Naive thymus-derived CD8-positive, alpha-beta T cell (primary cell): ENCODE results near the gene BLID. TPM values are rescaled to one million over a fixed set of nuclear protein-coding genes. Genes with fewer than 3 reads are reported as not detected.

Experiments
- ATAC-seq, 2 donors: fragments of 150-1000 bp; cut with Tn5 transposase in 1 of 2; sonication (Bioruptor Pico), chemical (Tn5 transposase) in 1 of 2; 1 replicate in 1 of 2; 2 replicates in 1 of 2; pipeline ENCODE4 v1.10.0; 2021; ENCODE audit warnings: mild to moderate bottlenecking in 2 of 2, moderate library complexity in 2 of 2
- POLR2A ChIA-PET: fragments of 350-600 bp; sonication (Branson Sonifier 250); formaldehyde crosslinking; loops from one replicate; lab custom pipeline; 2021; ENCODE audit warnings: antibody characterized with exemption; lab: Charles Lee
- DNase-seq, 10 donors: peaks; one replicate each; pipeline versions ENCODE4 v3.0.0 to v3.0.0-alpha.2; 2020 to 2022
- H3K27ac Mint-ChIP-seq, 10 donors: one replicate each; pipeline ENCODE4 v1.8.0; 2020 to 2022; ENCODE audit warnings: mild to moderate bottlenecking in 10 of 10, mixed read lengths in 10 of 10, moderate library complexity in 4 of 10, inconsistent platforms in 1 of 10
- H3K27me3 Mint-ChIP-seq, 5 donors: one replicate each; pipeline ENCODE4 v1.8.0; 2021 to 2022; ENCODE audit warnings: mixed read lengths in 5 of 5
- H3K36me3 Mint-ChIP-seq, 3 donors: one replicate each; pipeline ENCODE4 v1.8.0; 2020 to 2022; ENCODE audit warnings: mixed read lengths in 3 of 3, mild to moderate bottlenecking in 2 of 3, inconsistent platforms in 1 of 3
- H3K4me1 Mint-ChIP-seq, 4 donors: one replicate each; pipeline ENCODE4 v1.8.0; 2021 to 2022; ENCODE audit warnings: mixed read lengths in 4 of 4
- H3K4me3 Mint-ChIP-seq, 10 donors: one replicate each; pipeline ENCODE4 v1.8.0; 2020 to 2022; ENCODE audit warnings: mild to moderate bottlenecking in 10 of 10, mixed read lengths in 10 of 10, moderate library complexity in 6 of 10, inconsistent platforms in 1 of 10
- H3K9me3 Mint-ChIP-seq, 9 donors: one replicate each; pipeline ENCODE4 v1.8.0; 2020 to 2022; ENCODE audit warnings: mixed read lengths in 9 of 9, mild to moderate bottlenecking in 3 of 9, inconsistent platforms in 1 of 9, moderate library complexity in 1 of 9
- polyA plus RNA-seq, 3 donors: library from polyadenylated mRNA; unstranded; fragments of 300-500 nt; fragmentation: Illumina TruSeq; gene quantifications; one replicate each; pipeline ENCODE4 v1.2.3, GENCODE V29; 2021
- total RNA-seq, 8 experiments: library from RNA in 2 of 8; stranded (reverse) in 2 of 8; gene quantifications; one replicate each; pipeline ENCODE4 v1.2.3 and lab custom pipeline; 2021 to 2026

The BLID gene
- total and polyA plus RNA-seq, 5 experiments from 2014 or later: not detected

DNA sequence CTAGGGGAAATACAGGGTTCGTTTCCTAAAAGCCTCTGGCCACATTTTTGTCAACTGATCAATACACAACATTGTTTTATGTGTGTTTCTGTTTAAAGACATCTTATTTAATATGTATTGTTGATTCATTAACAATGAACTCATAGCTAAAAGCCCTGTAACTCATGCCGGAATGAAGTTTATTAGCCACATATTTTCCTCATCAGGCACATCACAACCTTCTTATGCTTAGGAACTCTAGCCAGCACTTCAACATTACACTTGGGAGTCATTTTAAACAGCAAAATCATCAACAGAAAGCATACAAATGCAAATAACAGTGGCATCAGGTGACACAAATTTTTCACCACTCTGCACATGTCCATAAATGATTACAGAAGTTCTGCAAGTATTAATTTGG, 15.1 kb upstream of the BLID start:
- Mint-ChIP-seq H3K27ac (no peak overlapping the region), H3K9me3 (peaks cover 0 to 10% (median 0%) of the 10 kb centered on the region in 9 donors), H3K4me3 (no peak overlapping the region), H3K27me3 (peaks cover 5 to 24% (median 12%) of the 10 kb centered on the region in 5 donors), H3K36me3 (no peaks in the 10 kb centered on the region), H3K4me1 (no peaks in the 10 kb centered on the region)
- ATAC-seq (no peak), DNase-seq (no peak)
- POLR2A ChIA-PET: no interaction called here

DNA sequence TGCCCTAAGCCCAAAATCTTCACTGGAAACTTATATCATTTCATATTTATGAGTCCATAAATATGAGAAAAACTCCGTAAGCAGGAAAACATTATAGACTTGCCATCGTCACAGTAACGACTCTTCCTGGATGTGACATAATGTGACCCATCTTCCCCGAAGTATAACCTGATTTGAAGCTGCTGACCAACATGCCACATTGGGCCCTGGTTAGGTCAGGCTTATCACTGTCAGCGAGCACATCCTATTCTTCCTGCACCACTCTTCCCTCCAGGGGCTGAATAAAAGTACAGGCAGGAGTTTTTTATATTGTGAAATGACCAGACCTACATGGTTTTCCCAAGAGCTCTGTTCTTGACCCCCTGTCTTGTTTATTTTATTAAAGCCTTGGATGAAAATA, 12.1 kb upstream of the BLID start:
- Mint-ChIP-seq H3K4me3 (no peak overlapping the region), H3K9me3 (peaks cover 0 to 10% (median 0%) of the 10 kb centered on the region in 9 donors), H3K27me3 (peaks cover 3 to 24% (median 10%) of the 10 kb centered on the region in 5 donors), H3K36me3 (no peaks in the 10 kb centered on the region), H3K4me1 (no peaks in the 10 kb centered on the region), H3K27ac (no peak overlapping the region)
- no peak for DNase-seq
- POLR2A ChIA-PET: no interaction called here
- no peak for ATAC-seq

DNA sequence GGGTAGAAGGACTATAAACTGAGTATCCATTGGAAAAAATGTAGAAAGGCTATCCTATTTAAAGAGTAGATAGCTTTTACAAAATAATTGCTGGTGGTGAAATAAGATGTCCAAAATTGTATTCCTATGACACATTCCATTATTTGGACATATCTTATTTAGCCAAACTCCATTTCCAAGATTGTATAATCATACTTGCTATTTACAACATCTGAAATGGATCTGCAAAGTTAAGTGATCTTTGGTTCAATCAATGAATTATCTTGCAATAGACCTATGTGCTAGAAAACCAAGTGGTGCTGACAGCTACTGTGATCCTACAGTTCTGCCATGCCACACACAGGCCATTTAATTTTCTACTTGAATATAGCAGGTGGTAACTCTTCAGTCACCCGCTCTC, 11.0 kb upstream of the BLID start:
- Mint-ChIP-seq H3K27ac (no peak overlapping the region), H3K27me3 (peaks cover 3 to 16% (median 8%) of the 10 kb centered on the region in 5 donors), H3K4me1 (no peaks in the 10 kb centered on the region), H3K36me3 (no peaks in the 10 kb centered on the region), H3K9me3 (peaks cover 0 to 10% (median 0%) of the 10 kb centered on the region in 9 donors), H3K4me3 (no peak overlapping the region)
- POLR2A ChIA-PET: no interaction called here
- no peak for ATAC-seq
- DNase-seq: no peak

DNA sequence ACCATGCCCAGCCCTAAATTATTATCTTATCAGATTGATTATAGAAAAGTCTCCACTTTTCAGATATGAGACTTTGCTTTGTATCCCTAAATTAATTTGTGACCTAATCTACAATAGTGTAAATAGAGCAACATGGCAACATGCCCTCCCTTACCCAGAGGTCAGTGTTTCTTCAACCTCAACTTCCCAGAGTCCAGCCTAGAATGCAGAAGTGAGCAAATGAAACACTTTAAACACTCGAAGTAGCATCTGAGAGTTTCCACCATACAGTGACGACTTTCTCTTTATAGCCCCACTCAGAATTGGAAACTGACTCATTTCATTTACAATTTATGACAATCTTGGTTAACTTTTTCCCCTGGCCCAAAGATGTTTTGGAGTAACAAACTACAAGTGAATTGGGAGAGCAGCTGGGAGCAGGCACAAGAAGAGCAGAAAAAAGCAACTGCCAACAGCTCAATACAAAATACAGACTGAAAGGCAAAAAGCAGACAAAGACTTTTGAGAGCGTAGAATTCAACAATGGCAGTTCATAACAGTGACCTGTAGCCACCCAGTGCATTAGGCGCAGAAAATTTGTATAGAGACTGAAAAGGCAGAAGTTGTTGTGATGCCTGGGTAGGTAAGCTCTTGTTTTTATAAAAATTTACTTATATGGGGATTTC, 10.1 kb upstream of the BLID start:
- Mint-ChIP-seq H3K36me3 (no peaks in the 10 kb centered on the region), H3K4me1 (no peaks in the 10 kb centered on the region), H3K27me3 (peaks cover 3 to 14% (median 8%) of the 10 kb centered on the region in 5 donors), H3K4me3 (no peak overlapping the region), H3K9me3 (peaks cover 0 to 10% (median 0%) of the 10 kb centered on the region in 9 donors), H3K27ac (no peak overlapping the region)
- DNase-seq: no peak
- no peak for ATAC-seq
- POLR2A ChIA-PET: no interaction called here

DNA sequence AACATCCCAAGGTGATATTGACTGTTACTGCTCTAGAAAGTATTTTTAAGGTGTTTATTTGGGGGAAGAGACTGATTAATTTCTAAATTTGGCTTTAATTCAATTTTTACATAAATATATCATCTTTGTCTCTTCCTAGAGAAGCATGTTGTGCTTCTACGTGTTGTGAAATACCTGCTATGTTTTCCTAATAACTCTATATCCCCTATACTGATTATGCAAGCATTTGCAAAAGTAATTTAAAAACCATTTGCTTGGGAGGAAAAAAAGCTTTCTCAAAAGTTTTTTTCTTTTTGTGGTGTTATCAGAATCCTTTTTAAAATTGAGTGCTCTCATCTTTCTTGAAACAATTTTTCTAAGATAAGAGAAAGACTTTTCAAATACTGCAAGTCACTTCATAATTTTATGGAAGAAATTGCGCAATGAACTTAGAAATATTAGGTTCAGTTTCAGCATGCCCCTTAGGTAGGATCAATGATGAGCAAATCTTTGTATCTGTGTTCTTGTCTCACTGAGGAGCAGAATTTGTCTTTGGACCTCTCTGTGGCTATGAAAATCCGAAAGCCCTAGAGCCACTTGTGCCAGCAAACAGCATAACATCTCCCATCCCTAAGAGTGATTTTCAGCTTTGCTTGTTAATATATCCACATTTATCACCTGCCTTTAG, 7.4 kb upstream of the BLID start:
- Mint-ChIP-seq H3K27me3 (peaks cover 0 to 13% (median 6%) of the 10 kb centered on the region in 5 donors), H3K4me3 (no peak overlapping the region), H3K9me3 (peaks cover 0 to 10% (median 2%) of the 10 kb centered on the region in 9 donors), H3K36me3 (no peaks in the 10 kb centered on the region), H3K4me1 (no peaks in the 10 kb centered on the region), H3K27ac (no peak overlapping the region)
- DNase-seq (no peak), ATAC-seq (no peak)
- POLR2A ChIA-PET: no interaction called here

DNA sequence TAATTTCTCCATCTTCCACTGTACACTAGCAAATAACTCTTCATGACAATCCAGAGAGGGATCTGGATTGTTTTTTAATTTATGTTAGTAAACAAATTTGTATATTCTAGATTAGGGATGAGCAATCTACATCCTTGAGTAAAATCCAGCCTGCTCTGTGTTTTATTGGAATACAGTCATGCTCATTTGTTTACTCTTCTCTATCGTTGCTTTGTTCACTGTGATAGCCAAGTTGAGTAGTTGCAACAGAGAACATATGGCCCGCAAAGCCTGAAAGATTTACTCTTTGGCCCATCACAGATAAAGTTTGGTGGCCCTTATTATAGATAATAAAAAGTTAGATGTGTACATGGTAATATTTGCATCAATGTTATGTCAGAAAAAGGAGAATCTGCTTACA, 6.2 kb upstream of the BLID start:
- Mint-ChIP-seq H3K36me3 (no peaks in the 10 kb centered on the region), H3K27me3 (peaks cover 0 to 16% (median 6%) of the 10 kb centered on the region in 5 donors), H3K9me3 (peaks cover 0 to 9% (median 0%) of the 10 kb centered on the region in 9 donors), H3K27ac (no peak overlapping the region), H3K4me3 (no peak overlapping the region), H3K4me1 (no peaks in the 10 kb centered on the region)
- ATAC-seq (no peak), DNase-seq (no peak)
- POLR2A ChIA-PET: no interaction called here

DNA sequence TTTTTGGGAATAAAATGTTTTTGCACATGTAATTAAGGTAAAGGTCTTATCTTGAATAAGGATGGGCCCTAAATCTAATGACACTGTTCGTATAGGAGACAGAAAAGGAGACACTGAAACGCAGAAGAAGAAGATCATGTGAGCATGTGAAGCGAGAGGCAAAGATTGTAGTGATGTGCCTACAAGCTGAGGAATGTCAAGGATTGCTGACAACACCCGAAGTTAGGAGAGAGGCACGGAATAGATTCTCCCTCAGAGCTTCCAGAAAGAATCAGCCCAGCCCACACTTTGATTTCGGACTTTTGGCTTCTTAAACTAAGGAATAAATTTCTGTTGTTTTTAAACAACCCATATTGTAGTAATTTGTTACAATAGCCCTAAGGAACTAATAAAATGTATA, 4.1 kb upstream of the BLID start:
- POLR2A ChIA-PET: no interaction called here
- peaks cover 0 to 27% (median 6%) of the 10 kb centered on the region in 5 donors for H3K27me3 Mint-ChIP-seq
- ATAC-seq (no peak), DNase-seq (no peak)
- no peak overlapping the region for H3K27ac Mint-ChIP-seq
- H3K36me3 Mint-ChIP-seq: no peaks in the 10 kb centered on the region
- H3K4me3 Mint-ChIP-seq: no peak overlapping the region
- H3K9me3 Mint-ChIP-seq: peaks cover 0 to 11% (median 0%) of the 10 kb centered on the region in 9 donors
- no peaks in the 10 kb centered on the region for H3K4me1 Mint-ChIP-seq

DNA sequence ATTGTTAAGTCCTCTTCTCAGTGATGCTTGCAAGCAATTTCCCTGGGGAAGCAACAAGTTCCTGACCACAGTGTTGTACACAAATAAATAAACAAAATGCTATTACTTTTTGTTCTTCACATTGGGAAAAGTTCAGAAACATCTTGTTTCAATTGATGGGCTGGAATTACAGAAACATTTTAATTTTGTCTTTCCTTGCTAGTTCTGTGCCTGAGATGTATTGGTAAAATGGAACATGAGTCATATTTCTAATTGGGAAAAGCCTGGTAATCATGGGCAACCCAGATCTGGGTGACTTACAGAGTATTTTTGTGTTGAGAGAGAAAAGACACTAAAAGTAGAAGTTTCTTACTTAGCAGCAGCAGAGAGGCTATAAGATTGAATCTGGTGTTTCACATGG, 576 bp upstream of the BLID start:
- Mint-ChIP-seq H3K27ac (no peak overlapping the region), H3K36me3 (no peaks in the 10 kb centered on the region), H3K27me3 (peaks cover 0 to 27% (median 9%) of the 10 kb centered on the region in 5 donors), H3K4me3 (no peak overlapping the region), H3K4me1 (no peaks in the 10 kb centered on the region), H3K9me3 (peaks cover 0 to 11% (median 0%) of the 10 kb centered on the region in 9 donors)
- POLR2A ChIA-PET: no interaction called here
- DNase-seq (no peak), ATAC-seq (no peak)

DNA sequence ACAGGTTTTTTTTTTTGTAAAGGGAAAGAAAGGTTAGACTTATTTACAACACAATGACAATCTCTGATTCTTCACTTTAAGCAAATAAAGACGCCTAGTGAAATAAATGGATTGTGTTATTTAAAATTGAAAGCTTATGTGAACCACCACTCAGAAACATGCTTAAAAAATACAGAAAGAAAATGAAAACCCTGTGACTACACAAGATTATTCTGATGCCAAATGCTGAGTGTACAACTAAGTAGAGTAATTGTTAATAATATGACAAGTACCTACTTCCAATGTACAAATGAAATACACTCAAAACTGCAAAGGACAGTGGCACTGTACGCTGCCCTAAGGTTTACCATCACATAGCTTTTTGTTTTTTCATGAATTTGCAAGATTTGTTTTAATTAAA, 1.0 kb downstream of the BLID start:
- Mint-ChIP-seq H3K27me3 (peaks cover 0 to 29% (median 9%) of the 10 kb centered on the region in 5 donors), H3K4me1 (no peaks in the 10 kb centered on the region), H3K4me3 (no peak overlapping the region), H3K9me3 (peaks cover 0 to 7% (median 0%) of the 10 kb centered on the region in 9 donors), H3K27ac (no peak overlapping the region), H3K36me3 (no peaks in the 10 kb centered on the region)
- POLR2A ChIA-PET: no interaction called here
- DNase-seq (no peak), ATAC-seq (no peak)

DNA sequence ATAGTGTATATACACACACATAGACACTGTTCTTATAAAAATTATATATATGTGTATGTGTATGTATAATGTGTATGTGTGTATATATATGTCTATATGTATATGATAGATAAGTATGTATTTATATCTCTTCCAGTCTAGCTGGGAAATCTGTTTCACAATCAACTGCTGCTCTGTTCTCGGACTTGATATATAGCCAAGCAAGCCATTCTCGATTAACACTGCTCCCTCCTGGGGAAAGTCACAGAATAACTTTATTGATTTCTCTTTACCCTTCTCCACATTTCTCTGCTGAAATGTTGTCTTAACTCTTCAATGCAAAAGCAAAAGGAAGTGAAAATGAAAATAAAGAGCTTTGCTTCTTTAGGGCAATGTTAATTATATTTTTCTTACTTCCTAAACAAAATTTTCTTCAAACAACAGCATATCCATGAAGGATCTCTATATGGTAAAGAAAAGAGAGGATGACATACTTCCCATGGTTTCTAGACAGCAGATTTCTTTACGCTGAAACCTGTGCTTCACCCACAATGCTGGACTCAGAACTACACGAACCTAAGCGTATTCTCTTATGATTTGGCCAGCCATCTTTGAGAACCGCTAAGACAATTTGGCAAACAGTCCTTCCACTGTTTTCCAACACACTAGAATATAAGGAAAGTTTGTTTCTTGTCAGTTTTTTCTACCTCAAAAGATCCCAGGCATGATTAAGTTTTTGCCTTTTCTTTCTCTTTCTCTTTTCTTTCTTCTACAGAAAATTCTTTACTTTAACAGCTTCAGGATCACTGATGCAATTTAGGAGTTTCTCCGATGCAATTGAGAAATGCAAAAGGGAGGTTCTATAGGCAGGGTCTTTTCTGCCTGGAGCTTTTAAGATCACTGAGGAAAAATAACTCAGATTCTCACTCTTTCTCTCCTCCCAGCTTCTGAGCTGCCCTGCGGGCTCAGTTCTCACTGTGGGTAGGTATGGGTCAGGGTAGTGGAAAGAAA, 1.9 kb downstream of the BLID start:
- H3K4me1 Mint-ChIP-seq: no peaks in the 10 kb centered on the region
- no peak overlapping the region for H3K4me3 Mint-ChIP-seq
- POLR2A ChIA-PET: no interaction called here
- DNase-seq: no peak
- ATAC-seq: no peak
- no peak overlapping the region for H3K27ac Mint-ChIP-seq
- H3K36me3 Mint-ChIP-seq: no peaks in the 10 kb centered on the region
- peaks cover 0 to 9% (median 0%) of the 10 kb centered on the region in 9 donors for H3K9me3 Mint-ChIP-seq
- H3K27me3 Mint-ChIP-seq: peaks cover 0 to 36% (median 9%) of the 10 kb centered on the region in 5 donors

DNA sequence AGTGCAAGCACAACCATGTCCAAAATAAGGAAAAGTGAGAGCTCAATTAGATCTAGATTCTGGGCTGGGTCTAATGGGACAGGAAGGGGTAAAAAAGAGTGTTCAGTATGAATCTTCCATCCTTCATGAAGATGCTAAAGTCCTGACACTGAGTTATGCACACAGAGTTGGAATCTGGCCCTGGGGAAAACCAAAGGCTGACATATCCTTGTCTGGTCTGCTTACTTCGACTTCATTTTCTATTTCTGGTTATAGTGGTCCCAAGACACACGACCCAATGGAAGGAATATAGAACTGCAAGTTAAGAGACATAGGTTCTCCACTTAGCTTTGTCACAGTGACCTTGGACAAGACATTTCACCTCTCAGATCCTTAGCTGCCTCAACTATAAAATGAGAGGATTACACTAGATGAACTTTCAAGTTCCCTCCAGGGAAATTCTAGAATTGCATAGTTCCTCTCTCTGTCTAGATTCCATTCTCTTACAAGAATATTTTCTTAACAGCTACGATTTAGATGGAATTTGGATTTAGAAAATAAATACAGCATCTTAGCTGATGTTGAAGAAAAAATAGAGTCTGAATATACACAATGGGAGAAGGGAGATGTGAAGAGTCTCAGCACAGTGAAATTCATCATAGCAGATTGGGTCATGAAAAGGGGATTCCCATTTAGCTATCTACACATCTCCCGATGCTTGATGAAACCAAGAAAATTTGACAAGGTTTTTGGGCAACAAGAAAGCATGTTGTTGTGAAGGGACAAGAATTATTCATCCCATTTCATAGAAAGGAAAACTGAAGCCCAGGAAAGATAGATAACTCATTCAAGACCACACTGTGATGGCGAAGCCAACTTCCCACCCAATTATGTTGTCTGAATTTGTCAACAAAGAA, 3.3 kb downstream of the BLID start:
- Mint-ChIP-seq H3K36me3 (no peaks in the 10 kb centered on the region), H3K27me3 (peaks cover 0 to 38% (median 7%) of the 10 kb centered on the region in 5 donors), H3K4me1 (no peaks in the 10 kb centered on the region), H3K4me3 (no peak overlapping the region), H3K9me3 (peaks cover 0 to 10% (median 3%) of the 10 kb centered on the region in 9 donors), H3K27ac (no peak overlapping the region)
- ATAC-seq: no peak
- no peak for DNase-seq
- POLR2A ChIA-PET: no interaction called here

DNA sequence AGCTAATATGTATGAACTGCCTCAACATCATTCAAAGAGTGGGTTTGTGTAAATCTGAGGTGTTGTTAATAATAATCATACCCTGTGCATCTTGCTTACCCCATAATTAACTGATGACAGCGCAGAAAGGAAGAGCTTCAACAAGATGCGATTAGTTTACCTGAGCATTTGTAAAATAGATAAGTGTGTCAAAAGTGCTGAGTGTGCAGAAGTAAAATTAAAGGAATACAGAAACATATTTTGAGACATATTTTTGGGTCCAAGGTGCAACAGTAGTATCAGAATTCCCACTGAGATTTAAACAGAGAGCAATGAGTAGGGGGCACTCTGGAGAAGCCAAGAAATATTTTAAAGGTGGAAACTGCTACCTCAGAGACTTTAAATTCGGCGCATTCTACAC, 6.1 kb downstream of the BLID start:
- no peak overlapping the region for H3K4me3 Mint-ChIP-seq
- peaks cover 0 to 11% (median 1%) of the 10 kb centered on the region in 9 donors for H3K9me3 Mint-ChIP-seq
- DNase-seq (no peak), ATAC-seq (no peak)
- H3K27ac Mint-ChIP-seq: no peak overlapping the region
- H3K36me3 Mint-ChIP-seq: no peaks in the 10 kb centered on the region
- H3K4me1 Mint-ChIP-seq: no peaks in the 10 kb centered on the region
- POLR2A ChIA-PET: no interaction called here
- H3K27me3 Mint-ChIP-seq: peaks cover 9 to 41% (median 18%) of the 10 kb centered on the region in 5 donors
